Bronchial epithelial cell (primary cell): ENCODE results near the gene RBM44. TPM values are rescaled to one million over a fixed set of nuclear protein-coding genes. Genes with fewer than 3 reads are reported as not detected.
"Not testable (repeated sequence)": the region's sequence is repeated elsewhere in the genome, so short reads cannot be mapped to it uniquely, and the experiment has no call there.

ENCODE experiments used
- DNase-seq: peaks from one replicate; pipeline ENCODE4 v3.0.0-alpha.2; 2010; ENCODE audit warnings: low read depth
- FAIRE-seq: peaks from 2 replicates; lab custom pipeline; 2011; peaks lifted over from hg19 to GRCh38; lab: Jason Lieb, UNC
- H3K27me3 ChIP-seq: 2 replicates; pipeline ENCODE4 v1.5.1; 2011; ENCODE audit warnings: low read length; ENCODE audit not compliant: control insufficient read depth, insufficient read depth
- H3K36me3 ChIP-seq: 2 replicates; pipeline ENCODE4 v1.5.1; 2011; ENCODE audit warnings: low read length; ENCODE audit not compliant: control insufficient read depth, insufficient read depth
- H3K4me3 ChIP-seq: 2 replicates; pipeline ENCODE4 v1.5.1; 2011; ENCODE audit warnings: mild to moderate bottlenecking, low read depth, low read length, control low read depth
- CTCF ChIP-seq: IDR thresholded peaks from 2 replicates; pipeline ENCODE4 v1.5.1; 2011; ENCODE audit warnings: mild to moderate bottlenecking, moderate library complexity, low read length, control low read depth, inconsistent platforms; ENCODE audit not compliant: insufficient read depth, severe bottlenecking
- total RNA-seq: library from RNA; depleted of rRNA; stranded (reverse); fragments of >200 nt; gene quantifications from 2 replicates; pipeline ENCODE4 v1.2.1, GENCODE V29; 2014

The RBM44 gene
- total RNA-seq, 1 donor from 2014 or later: 0.26 TPM

GRCh38 chr2:237760506-237761502 is 37.8 kb upstream of the RBM44 start:
- no peak for TF ChIP-seq CTCF
- Histone ChIP-seq H3K4me3 (no peak overlapping the region), H3K36me3 (peaks cover 25% of the 10 kb centered on the region), H3K27me3 (no peaks in the 10 kb centered on the region)
- no peak for FAIRE-seq
- no peak for DNase-seq

DNA sequence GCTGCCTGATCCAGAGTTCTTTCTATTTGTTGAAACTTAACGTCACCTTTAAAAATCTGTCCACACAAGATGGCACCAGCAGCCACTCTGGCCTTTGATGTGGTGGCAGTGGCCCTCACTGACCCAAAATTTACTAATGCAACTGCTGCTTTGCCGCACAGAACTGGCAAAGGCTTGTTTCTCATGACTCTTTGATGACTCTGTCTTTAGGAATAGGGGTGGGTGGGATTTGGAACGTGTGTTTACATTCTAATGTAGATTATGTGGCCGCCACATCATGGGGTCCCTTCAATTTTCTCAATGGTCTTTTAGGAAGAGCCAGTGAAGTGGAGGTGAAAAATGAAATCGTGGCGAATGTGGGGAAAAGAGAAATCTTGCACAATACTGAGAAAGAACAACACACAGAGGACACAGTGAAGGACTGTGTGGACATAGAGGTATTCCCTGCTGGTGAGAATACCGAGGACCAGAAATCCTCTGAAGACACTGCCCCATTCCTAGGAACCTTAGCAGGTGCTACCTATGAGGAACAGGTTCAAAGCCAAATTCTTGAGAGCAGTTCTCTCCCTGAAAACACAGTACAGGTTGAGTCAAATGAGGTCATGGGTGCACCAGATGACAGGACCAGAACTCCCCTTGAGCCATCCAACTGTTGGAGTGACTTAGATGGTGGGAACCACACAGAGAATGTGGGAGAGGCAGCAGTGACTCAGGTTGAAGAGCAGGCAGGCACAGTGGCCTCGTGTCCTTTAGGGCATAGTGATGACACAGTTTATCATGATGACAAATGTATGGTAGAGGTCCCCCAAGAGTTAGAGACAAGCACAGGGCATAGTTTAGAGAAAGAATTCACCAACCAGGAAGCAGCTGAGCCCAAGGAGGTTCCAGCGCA is 36.0 kb upstream of the RBM44 start:
- H3K27me3 ChIP-seq, DNase-seq, H3K4me3 ChIP-seq: not testable (repeated sequence)
- peaks cover 27% of the 10 kb centered on the region for H3K36me3 ChIP-seq
- FAIRE-seq: peak; percentile 92

- H3K4me3 ChIP-seq: no peak overlapping the region
- peak; percentile 95 for FAIRE-seq
- H3K27me3 ChIP-seq: no peaks in the 10 kb centered on the region
- no peak for TF ChIP-seq CTCF
- DNase-seq: no peak
- H3K36me3 ChIP-seq: peaks cover 25% of the 10 kb centered on the region
These were observed 34.8 kb upstream of the RBM44 start for GRCh38 chr2:237763812-237764211.

DNA sequence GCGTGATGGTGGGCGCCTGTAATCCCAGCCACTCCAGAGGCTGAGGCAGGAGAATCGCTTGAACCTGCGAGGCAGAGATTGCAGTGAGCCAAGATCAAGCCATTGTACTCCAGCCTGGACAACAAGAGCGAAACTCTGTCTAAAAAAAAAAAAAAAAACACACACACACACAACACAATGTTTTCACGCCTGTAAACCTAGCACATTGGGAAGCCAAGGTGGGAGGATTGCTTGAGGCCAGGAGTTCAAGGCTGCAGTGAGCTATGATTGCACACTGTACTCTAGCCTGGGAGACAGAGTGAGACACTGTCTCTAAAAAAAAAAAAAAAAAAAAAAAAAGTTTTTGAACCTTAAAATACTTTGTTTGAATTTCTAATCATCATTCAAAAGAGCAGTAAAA is 33.5 kb upstream of the RBM44 start:
- not testable (repeated sequence) for H3K4me3 ChIP-seq, FAIRE-seq, H3K27me3 ChIP-seq, DNase-seq
- peaks cover 22% of the 10 kb centered on the region for H3K36me3 ChIP-seq

- FAIRE-seq: peak; percentile 36
- DNase-seq: no peak
- H3K27me3 ChIP-seq: no peaks in the 10 kb centered on the region
- TF ChIP-seq CTCF: no peak
- H3K4me3 ChIP-seq: no peak overlapping the region
- peaks cover 17% of the 10 kb centered on the region for H3K36me3 ChIP-seq
These were observed 32.7 kb upstream of the RBM44 start for GRCh38 chr2:237765875-237766274.

GRCh38 chr2:237766340-237766739 is 32.2 kb upstream of the RBM44 start:
- Histone ChIP-seq H3K27me3 (no peaks in the 10 kb centered on the region), H3K4me3 (no peak overlapping the region), H3K36me3 (peaks cover 17% of the 10 kb centered on the region)
- no peak for FAIRE-seq
- DNase-seq: peak; percentile 8
- TF ChIP-seq CTCF: no peak
